GM12891 (cell line): ENCODE results near the gene ARHGEF2.

ENCODE experiments used
- POLR2A ChIP-seq: IDR thresholded peaks from 2 replicates; pipeline ENCODE4 v1.6.1; 2011; ENCODE audit warnings: low read depth, low read length, control low read depth
- POLR2AphosphoS5 ChIP-seq: IDR thresholded peaks from 2 replicates; pipeline ENCODE4 v1.6.1; 2011; ENCODE audit warnings: low read depth, low read length, control low read depth
- SPI1 ChIP-seq: IDR thresholded peaks from 2 replicates; pipeline ENCODE4 v1.6.1; 2011; ENCODE audit warnings: low read depth, low read length, control low read depth
- TAF1 ChIP-seq: IDR thresholded peaks from 2 replicates; pipeline ENCODE4 v1.6.1; 2011; ENCODE audit warnings: low read depth, low read length, control low read depth

- TF ChIP-seq POLR2A (no peak), POLR2AphosphoS5 (no peak), TAF1 (no peak), SPI1 (no peak)
Measured at GRCh38 chr1:155946633-155947219, 31.6 kb downstream of the ARHGEF2 start.
